ENCODE results near the gene RHOXF1.
"Not testable (repeated sequence)": the region's sequence is repeated elsewhere in the genome, so short reads cannot be mapped to it uniquely, and the experiment has no call there.

RHOXF1 gene

GRCh38 chrX:120115438-120115963 is at the start of gene RHOXF1:
TSS of gene RHOXF1 (minus strand) at chrX:120115913. CDS start at chrX:120115862, 51 bp downstream.
- no peak for DNase-seq

- DNase-seq, result not testable (repeated sequence)
Measured at GRCh38 chrX:120159086-120159485, 43.4 kb upstream of the RHOXF1 start.

GRCh38 chrX:120158313-120158712 is 42.6 kb upstream of the RHOXF1 start, which contains the start of gene RHOXF2:
TSS of gene RHOXF2 (plus strand) at chrX:120158613. CDS start at chrX:120158751, 138 bp downstream.
- not testable (repeated sequence) for DNase-seq

GRCh38 chrX:120150109-120150744 is 34.5 kb upstream of the RHOXF1 start:
- not testable (repeated sequence) for DNase-seq

- DNase-seq, result no peak
Measured at GRCh38 chrX:120147537-120147936, 31.8 kb upstream of the RHOXF1 start.

GRCh38 chrX:120146323-120146722 is 30.6 kb upstream of the RHOXF1 start:
- not testable (repeated sequence) for DNase-seq

- no peak for DNase-seq
Measured at GRCh38 chrX:120145295-120145925, 29.7 kb upstream of the RHOXF1 start.

GRCh38 chrX:120144178-120144844 is 28.6 kb upstream of the RHOXF1 start:
- no peak for DNase-seq

- DNase-seq, result no peak
Measured at GRCh38 chrX:120140293-120140981, 24.7 kb upstream of the RHOXF1 start.

GRCh38 chrX:120137439-120137838 is 21.7 kb upstream of the RHOXF1 start:
- DNase-seq, result no peak

GRCh38 chrX:120136840-120137239 is 21.1 kb upstream of the RHOXF1 start:
- DNase-seq, result no peak

- no peak for DNase-seq
Measured at GRCh38 chrX:120136128-120136527, 20.4 kb upstream of the RHOXF1 start.

- DNase-seq, result not testable (repeated sequence)
Measured at GRCh38 chrX:120128306-120128846, 12.7 kb upstream of the RHOXF1 start.

GRCh38 chrX:120125444-120125843 is 9.7 kb upstream of the RHOXF1 start:
- DNase-seq, result no peak

GRCh38 chrX:120120223-120120622 is 4.5 kb upstream of the RHOXF1 start:
- no peak for DNase-seq

- DNase-seq, result no peak
Measured at GRCh38 chrX:120111611-120112010, 4.1 kb downstream of the RHOXF1 start.

GRCh38 chrX:120109378-120109777 is 6.3 kb downstream of the RHOXF1 start:
- DNase-seq, result no peak

GRCh38 chrX:120104707-120105106 is 11.0 kb downstream of the RHOXF1 start:
- DNase-seq, result not testable (repeated sequence)

GRCh38 chrX:120101057-120101456 is 14.7 kb downstream of the RHOXF1 start:
- not testable (repeated sequence) for DNase-seq

- DNase-seq, result no peak
Measured at GRCh38 chrX:120090208-120090607, 25.5 kb downstream of the RHOXF1 start.

- DNase-seq, result no peak
Measured at GRCh38 chrX:120087289-120088017, 28.3 kb downstream of the RHOXF1 start.
